NCI-H1694 (cell line): ENCODE data around the gene KIAA0753.
"Not testable (repeated sequence)": the region's sequence is repeated elsewhere in the genome, so short reads cannot be mapped to it uniquely, and the experiment has no call there.

Source experiments
- DNase-seq: peaks from one replicate; lab custom pipeline; 2025; lab: John Stamatoyannopoulos, UW

The KIAA0753 gene

DNA sequence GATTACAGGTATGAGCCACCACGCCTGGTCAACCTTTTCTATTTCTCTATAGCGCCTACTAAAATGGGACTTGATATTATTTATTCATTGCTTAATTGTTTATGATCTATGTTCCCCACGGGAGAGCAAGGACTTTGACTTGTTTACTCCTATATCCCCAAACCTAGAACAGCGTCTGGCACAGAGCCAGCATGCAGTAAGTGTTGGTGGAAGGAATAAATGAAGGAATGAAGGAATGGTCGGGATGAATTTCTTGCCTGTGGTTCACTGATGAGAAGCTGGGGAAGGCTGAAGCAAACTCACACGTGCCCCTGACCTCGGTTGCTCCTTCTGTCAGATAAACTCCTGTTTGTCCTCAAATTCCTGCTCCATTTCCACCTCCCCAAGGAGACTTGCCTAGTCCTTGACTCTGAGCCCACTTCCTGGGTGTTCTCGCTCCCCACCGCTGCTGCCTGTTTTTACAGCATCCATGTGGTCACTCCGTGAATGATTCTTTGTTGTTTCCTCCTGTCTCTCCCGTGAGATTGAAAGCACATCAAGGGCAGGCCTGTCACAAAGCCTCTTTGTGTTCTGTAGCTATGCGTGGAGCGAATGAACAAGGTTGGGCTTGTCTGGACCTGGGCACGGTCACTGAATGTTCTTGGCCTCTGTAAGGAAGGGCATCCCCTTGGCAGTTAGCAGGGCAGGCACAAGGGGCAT, 28.4 kb upstream of the KIAA0753 start:
- no peak for DNase-seq

GRCh38 chr17:6668219-6668618, 27.7 kb upstream of the KIAA0753 start:
- DNase-seq, result no peak

- DNase-seq, result no peak
Measured at GRCh38 chr17:6667516-6667915, 27.0 kb upstream of the KIAA0753 start.

- no peak for DNase-seq
Measured at GRCh38 chr17:6666557-6666956, 26.0 kb upstream of the KIAA0753 start.

- peak; percentile 27 for DNase-seq
Measured at GRCh38 chr17:6666077-6666521, 25.6 kb upstream of the KIAA0753 start.

DNA sequence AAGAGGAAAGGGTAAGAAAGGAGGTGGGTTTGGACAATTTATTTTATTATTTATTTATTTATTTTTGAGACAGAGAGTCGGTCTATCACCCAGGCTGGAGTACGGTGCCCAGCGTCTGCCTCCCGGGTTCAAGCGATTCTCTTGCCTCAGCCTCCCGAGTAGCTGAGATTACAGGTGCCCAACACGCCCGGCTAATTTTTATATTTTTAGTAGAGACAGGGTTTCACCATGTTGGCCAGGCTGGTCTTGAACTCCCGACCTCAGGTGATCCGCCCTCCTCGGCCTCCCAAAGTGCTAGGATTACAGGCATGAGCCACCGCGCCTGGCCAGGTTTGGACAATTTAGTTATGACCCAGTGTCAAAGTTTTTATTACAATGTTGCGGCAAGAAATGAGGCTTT, 22.7 kb upstream of the KIAA0753 start:
- DNase-seq, result not testable (repeated sequence)

GRCh38 chr17:6661464-6661848, 20.9 kb upstream of the KIAA0753 start:
- DNase-seq, result no peak

DNA sequence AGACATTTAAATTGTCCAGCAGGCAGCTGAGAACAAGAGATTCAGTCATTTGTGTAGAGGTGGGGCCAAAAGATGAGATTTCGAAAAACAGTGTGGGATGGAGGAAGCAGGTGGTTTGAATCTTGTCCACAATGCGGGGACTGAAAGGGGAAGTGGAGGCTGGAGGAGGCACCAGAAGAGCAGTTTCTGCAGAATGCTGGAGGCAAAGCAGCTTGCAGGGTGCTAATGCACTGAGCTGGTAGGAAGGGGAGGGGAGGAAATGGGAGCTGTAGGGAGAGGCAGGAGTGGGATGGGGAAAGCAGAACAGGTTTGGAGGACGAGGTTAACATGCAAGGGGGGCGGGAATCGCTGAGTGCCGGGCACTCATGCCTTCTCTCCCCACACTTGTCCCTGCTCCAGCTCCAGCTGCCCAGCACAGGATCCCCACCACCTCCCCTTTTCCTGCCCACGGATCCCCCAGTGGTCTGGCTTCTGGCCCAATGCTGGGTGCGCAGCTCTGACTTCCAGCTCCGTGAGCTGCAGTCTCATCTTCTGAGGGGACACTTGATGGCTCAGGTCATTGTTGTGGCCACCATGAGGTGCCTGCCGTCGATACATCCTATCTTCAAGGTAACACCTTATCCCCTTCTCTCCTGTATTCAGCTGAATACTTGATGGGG, 20.4 kb upstream of the KIAA0753 start:
- no peak for DNase-seq

DNA sequence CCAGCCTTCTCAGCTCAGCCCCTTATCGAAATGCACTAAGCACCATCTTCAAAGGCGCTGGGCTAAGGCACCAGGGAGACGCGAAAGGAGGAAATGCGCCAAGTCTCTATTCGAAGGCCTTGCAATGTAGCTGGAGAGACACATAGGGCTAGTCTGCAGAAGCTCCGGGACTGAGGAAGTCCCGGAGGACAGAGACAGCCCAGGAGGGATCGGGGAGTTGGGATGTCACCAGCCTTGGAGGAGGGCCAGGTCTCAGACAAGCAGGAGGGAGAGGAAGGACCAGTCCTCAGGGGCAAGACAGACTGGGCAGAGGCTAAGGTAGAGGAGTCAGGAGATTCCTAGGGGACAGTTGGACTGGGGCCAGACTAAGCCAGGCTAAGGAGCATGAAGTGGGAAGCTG, 19.6 kb upstream of the KIAA0753 start:
- no peak for DNase-seq

DNA sequence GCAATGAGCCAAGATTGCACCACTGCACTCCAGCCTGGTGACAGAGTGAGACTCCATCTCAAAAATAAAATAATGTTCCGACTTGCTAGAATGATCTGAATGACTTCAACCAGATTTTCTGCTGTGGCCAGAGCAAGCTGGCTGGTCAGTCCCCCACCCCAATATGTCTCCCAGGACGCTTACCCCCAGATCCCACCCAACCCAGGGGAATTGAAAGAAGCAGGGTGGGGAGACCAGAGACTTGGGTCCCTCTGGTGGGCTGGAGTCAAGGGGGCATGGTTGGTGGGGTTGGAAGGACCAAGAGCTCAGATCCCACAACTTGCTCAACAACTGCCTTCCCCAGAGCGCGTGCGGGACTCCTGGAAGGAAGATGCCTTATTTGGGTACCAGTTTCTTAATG, 17.9 kb upstream of the KIAA0753 start:
- not testable (repeated sequence) for DNase-seq

DNA sequence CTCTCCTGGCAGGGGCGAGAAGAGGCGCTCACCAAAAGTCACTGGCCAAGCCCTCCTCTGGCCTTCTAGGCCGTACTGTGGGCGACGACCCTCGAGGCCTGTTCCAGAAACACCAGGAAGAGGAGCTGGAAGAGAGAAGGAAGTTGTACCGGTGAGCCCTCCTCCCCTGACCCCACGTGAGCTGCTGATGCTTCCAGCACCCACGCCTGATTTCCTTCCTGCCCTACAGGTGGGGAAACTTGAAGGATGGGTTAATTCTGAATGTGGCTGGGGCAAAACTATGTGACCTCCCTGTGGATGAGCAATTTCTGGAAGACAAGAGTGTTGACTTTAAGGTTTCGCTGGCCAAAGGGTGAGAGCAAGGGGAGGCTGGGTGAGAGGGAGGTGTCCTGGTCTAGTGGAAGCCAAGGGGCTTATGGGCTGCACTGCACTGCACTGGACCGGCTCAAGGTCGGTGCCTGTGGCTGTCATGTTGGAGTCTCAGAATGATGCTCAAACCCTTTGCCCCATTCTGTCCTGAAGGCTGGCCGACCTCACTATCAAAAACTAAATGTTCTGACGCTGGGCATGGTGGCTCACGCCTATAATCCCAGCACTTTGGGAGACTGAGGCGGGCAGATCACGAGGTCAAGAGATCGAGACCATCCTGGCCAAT, 17.2 kb upstream of the KIAA0753 start:
- DNase-seq, result no peak

DNA sequence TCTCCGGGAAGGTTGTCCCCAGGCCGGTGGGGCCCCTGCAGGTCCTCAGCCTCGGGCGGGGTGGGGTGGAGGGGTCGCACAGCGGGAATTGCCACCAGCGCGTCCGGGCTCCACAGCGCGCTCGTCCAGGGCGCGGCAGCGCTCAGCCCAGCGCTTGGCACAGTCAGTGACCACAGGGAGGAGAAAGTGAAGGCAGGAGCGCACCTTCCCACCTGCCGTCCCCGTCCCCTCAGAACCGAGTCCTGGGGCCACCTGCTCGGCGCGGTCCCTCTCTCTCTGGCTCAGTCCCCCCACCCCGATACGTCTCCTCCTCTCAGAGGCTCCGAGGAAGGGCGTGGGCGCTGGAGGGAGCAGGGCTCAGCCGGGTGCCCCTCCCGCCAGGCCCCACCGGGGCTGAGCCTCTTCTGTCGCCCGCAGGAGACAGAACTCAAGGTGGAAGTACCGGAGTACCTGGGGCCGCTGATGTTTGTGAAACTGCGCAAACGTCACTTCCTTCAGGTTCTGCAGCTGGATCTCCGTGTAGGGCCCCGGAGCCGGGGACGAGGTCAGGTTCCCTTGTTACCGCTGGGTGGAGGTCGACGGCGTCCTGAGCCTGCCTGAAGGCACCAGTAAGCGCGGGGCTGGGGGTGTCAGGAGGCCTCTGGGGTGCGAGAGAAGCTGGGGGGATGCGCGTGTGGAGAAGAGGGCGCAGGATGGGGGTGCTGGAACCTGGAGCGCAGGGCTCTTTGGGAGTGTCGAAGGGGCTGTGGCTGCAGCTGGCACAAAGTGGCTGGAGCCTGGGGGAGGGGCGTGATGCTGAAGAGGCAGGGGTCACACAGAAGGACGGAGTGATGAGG, 16.5 kb upstream of the KIAA0753 start:
- not testable (repeated sequence) for DNase-seq

- DNase-seq, result peak; percentile 2
Measured at GRCh38 chr17:6655732-6656361, 15.3 kb upstream of the KIAA0753 start.

DNA sequence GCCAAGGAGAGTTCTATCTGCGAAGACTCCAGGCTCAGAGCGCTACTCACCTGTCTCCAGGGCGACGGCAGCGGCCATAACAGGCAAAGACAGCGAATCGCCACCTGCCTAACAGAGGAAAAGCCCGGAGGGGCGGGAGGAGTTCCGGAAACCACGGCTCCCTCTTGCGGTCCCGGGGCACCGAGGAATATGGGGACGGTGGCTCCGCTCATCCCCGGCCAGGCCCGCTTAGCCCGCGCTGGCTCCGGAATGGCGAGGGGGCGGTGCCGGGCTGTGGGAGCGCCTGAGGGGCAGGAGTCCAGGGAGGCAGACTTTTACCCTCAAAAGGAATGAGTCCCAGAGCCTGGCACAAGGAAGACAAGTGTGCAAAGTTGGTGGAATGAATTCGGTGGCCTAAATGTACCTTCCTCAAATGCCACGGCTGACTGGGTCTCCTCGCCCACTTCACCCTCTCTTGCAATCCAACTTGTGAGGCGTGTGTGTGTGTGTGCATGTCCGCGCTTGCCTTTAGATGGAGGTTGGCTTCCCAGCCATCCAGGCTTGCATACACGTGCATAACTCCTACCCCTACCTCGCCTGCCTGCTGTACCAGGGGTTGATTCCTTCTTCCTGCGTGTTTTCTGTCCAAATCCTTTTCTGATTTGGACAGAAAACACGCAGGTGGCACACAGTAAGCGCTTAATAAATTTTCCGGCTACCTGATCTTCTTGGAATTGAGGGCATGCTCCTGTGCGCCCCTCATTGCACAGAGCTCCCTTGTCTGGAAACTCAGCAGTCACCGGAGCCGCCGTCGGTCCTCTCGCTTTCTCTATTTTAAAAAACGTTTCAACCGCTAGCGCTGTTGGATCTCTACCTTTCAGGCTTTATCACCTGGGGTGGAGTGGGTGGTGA, 14.6 kb upstream of the KIAA0753 start:
- DNase-seq, result peak; percentile 20

DNA sequence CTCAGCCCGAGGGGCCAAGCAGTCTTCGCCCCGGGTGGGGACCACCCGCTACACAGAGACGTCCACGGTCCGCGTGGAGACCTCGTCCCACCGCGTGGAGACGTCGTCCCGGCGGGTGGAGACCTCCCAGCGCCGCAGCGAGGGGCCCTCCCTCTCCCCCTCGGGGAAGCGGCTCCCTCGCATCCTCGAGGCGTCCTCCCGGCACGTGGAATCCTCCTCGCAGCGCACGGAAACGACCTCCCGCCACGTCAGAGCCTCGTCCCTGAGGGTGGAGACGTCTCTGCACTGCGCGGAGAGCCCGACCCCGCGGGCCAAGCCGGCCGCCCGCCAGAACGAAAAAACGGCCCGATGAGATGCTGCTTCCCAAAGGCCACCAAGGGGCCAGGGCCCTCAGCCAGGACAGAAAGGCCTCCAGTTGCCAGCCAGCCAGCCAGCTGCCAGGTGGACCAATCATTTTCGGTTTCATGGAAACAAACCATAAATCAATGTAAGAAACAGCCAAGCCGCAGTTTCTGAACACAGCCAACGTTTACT, 11.5 kb upstream of the KIAA0753 start:
- no peak for DNase-seq

GRCh38 chr17:6651354-6651918, 10.9 kb upstream of the KIAA0753 start, which contains the start of the genes C17orf100 and MED31:
Gene C17orf100 (plus strand): TSS chr17:6651762. CDS start chr17:6651914, 152 bp downstream.
Gene MED31 (minus strand): TSS chr17:6651605. CDS start chr17:6651528, 77 bp downstream.
- DNase-seq, result peak; percentile 88

GRCh38 chr17:6648181-6648580, 7.7 kb upstream of the KIAA0753 start:
- no peak for DNase-seq

DNA sequence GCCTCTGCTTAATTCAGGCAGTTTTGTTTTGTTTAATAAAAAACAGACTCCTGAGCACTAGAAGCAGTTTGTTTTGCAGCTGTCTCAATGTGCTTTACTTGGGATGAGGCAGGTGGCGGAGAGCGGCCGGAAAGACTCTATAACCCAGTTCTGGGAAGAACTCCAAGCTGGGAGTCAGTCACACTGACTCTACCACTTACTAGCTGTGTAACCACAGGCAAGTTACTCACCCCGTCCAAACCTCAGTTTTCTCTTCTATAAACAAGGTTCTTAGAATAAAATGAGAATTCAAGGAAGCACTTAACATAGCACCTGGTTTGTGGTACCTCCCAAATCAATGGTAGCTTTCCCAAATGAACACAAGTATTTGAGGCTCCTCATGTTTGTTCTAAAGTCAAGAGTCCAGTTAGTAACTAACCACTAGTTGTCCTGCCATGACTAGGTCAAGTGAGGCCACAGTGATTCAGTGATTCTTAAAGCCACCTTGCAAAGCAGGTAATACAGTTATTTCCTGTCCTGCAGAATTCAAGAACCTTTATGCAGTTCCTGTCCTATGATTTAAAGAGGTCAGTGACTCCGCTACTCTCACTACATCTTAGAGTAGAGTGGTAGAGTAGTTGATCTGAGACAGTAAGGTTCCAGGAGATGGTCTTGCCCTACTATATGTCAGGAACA, 3.1 kb upstream of the KIAA0753 start:
- no peak for DNase-seq

DNA sequence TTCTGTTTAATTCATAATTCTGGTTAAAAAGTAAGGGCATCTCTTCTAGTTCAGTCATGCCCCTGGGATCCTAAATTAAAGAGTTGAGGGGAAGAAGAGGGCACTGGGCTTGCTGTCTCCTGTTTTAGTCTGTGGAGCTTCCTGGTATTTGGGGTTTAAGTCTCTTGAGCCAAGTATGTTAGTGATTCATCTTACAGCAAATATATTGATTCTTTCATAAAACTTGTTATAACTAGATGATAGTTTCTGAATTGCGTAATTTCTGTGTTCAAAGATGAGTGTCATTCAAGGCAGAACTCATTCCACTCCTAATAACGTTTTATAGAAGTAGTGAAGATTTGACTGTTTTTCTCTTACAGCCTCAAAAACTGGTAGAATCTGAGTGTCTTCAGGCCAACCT, 2.1 kb upstream of the KIAA0753 start:
- DNase-seq, result no peak
